IPS-15b (cell line): ENCODE data around the gene CHRM2.

ENCODE experiments used
- H3K27me3 ChIP-seq: one replicate; pipeline ENCODE4 v1.6.1; 2013; ENCODE audit warnings: low read length; ENCODE audit not compliant: control insufficient read depth, insufficient read depth
- H3K36me3 ChIP-seq: one replicate; pipeline ENCODE4 v1.6.1; 2013; ENCODE audit warnings: low read length; ENCODE audit not compliant: control insufficient read depth, insufficient read depth
- H3K4me1 ChIP-seq: one replicate; pipeline ENCODE4 v1.6.1; 2013; ENCODE audit warnings: mild to moderate bottlenecking, low read length; ENCODE audit not compliant: control insufficient read depth, insufficient read depth
- H3K4me3 ChIP-seq: one replicate; pipeline ENCODE4 v1.5.1; 2013; ENCODE audit warnings: low read depth, low read length
- H3K9ac ChIP-seq: one replicate; pipeline ENCODE4 v1.6.1; 2013; ENCODE audit warnings: low read depth, mild to moderate bottlenecking, low read length
- H3K9me3 ChIP-seq: one replicate; pipeline ENCODE4 v1.6.1; 2013; ENCODE audit warnings: mild to moderate bottlenecking, low read length; ENCODE audit not compliant: control insufficient read depth, insufficient read depth

The CHRM2 gene

GRCh38 chr7:136900005-136900404 is 31.6 kb downstream of the CHRM2 start:
- Histone ChIP-seq H3K36me3 (no peaks in the 10 kb centered on the region), H3K27me3 (no peaks in the 10 kb centered on the region), H3K9ac (no peak overlapping the region)

DNA sequence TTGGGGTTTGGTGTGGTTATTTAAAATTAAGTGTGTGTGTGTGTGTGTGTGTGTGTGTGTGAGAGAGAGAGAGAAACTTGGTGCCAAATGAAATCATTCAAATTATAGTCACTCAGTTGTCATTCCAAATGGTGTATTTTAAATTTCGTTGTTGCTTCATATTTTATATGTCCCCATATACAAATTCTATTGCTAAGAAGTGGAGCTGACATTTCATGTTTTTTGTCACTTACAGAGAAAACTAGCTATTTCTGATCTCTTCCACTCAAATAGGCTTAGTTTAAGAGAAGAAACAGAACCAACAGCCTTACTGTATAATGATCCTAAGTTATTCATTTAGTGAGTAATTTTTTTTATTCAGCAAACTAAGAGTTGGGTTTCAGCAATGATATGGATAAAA is 42.3 kb downstream of the CHRM2 start:
- no peaks in the 10 kb centered on the region for H3K27me3 ChIP-seq
- H3K36me3 ChIP-seq = no peaks in the 10 kb centered on the region
- H3K9ac ChIP-seq = no peak overlapping the region
- H3K4me1 ChIP-seq = no peaks in the 10 kb centered on the region
- H3K4me3 ChIP-seq = no peak overlapping the region
- H3K9me3 ChIP-seq = no peaks in the 10 kb centered on the region

More at GRCh38 chr7:136900005-136900404, 31.6 kb downstream of the CHRM2 start:
- no peaks in the 10 kb centered on the region for H3K9me3 ChIP-seq
- no peaks in the 10 kb centered on the region for H3K4me1 ChIP-seq
- H3K4me3 ChIP-seq = no peak overlapping the region

DNA sequence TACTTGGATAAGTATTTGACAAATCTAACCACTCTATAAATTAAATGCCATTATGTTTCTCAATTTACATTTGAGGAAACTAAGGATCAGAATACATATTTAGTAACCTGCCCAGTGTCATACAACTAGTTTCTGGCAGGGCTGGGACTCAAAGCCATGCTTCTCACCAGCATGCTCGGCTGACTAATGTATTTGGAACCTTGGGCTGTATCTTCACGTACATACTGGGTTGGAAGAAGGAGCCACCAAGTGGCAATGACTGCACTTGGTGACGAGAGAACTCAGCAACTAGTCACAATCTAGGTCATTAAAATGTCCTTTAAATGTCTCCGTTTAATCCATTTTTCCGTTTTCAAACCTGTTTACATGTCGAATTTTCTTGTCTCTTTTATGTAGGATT is 42.9 kb downstream of the CHRM2 start:
- H3K9me3 ChIP-seq = no peaks in the 10 kb centered on the region
- no peaks in the 10 kb centered on the region for H3K36me3 ChIP-seq
- no peak overlapping the region for H3K4me3 ChIP-seq
- no peak overlapping the region for H3K9ac ChIP-seq
- no peaks in the 10 kb centered on the region for H3K4me1 ChIP-seq
- H3K27me3 ChIP-seq = no peaks in the 10 kb centered on the region

GRCh38 chr7:136912339-136912738 is 43.9 kb downstream of the CHRM2 start:
- H3K4me3 ChIP-seq = no peak overlapping the region
- H3K4me1 ChIP-seq = no peaks in the 10 kb centered on the region
- H3K36me3 ChIP-seq = no peaks in the 10 kb centered on the region
- H3K9ac ChIP-seq = no peak overlapping the region
- H3K9me3 ChIP-seq = no peaks in the 10 kb centered on the region
- H3K27me3 ChIP-seq = no peaks in the 10 kb centered on the region

DNA sequence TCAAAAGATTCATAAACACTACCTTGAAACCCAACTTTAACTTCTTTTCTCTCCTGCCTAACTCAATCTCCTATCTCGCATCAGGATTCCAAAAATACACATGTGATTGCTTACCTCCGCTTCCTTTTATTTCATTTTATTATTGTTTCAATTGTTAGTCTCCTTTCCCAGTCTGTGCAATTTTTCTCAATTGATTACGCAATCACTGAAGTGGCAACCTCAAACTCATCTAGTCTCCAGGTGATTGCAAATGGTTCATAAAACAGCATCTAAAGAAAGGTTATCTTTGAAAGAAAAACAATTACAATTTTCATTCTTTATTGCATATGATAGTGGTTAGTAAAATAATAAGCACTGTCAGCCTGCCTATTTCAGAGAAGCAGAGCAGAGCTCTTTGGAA is 45.6 kb downstream of the CHRM2 start:
- no peaks in the 10 kb centered on the region for H3K4me1 ChIP-seq
- H3K9me3 ChIP-seq = no peaks in the 10 kb centered on the region
- H3K4me3 ChIP-seq = no peak overlapping the region
- H3K36me3 ChIP-seq = no peaks in the 10 kb centered on the region
- no peaks in the 10 kb centered on the region for H3K27me3 ChIP-seq
- no peak overlapping the region for H3K9ac ChIP-seq

- H3K9me3 ChIP-seq = no peaks in the 10 kb centered on the region
- H3K36me3 ChIP-seq = no peaks in the 10 kb centered on the region
- no peaks in the 10 kb centered on the region for H3K27me3 ChIP-seq
- no peak overlapping the region for H3K4me3 ChIP-seq
- no peak overlapping the region for H3K9ac ChIP-seq
- H3K4me1 ChIP-seq = no peaks in the 10 kb centered on the region
These were observed 51.4 kb downstream of the CHRM2 start for GRCh38 chr7:136919820-136920219.

DNA sequence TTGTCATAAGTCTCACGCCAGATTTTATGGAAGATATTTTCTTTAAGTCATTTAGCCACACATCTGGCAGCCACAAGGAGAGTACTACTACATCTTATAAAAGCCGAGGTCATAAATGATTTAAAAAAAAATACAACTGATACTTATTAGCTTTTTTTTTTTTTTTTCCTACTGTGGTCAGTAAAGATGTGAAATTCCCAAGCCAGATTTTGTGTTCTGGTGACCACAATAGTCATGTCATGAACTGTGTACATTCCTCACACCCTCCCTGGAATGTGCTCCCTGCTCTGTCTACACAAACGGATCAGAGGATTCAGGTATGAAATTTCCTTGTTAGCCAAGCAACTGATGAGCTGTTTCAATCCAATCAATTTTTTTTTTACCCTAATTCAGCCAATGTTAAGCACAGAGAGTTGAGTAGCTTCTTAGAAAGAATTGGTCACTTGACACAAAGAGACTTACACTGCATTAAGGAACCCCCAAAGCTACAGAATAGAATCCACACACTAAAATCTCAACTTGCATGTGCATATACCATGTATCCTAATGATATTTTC is 54.7 kb downstream of the CHRM2 start:
- no peaks in the 10 kb centered on the region for H3K4me1 ChIP-seq
- no peaks in the 10 kb centered on the region for H3K36me3 ChIP-seq
- no peak overlapping the region for H3K4me3 ChIP-seq
- H3K27me3 ChIP-seq = no peaks in the 10 kb centered on the region
- no peak overlapping the region for H3K9ac ChIP-seq
- no peaks in the 10 kb centered on the region for H3K9me3 ChIP-seq

DNA sequence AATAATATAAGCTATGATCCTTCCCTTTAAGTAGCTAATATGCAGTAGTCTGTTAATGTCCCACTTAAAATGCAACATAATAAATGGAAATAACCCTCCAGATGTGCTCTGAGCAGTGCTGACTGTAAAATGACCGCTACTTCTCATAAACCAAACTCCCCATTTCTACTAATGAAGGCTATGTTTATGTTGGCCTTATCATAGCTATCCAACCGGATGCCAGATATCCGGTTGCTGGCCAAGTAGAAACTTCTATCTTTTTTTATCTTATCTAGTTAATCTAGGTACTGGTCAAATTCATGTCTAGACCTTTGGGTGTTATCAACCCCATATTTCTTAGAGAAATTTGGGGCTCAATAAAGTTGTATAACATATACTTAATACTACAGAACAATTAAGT is 56.6 kb downstream of the CHRM2 start:
- Histone ChIP-seq H3K27me3 (no peaks in the 10 kb centered on the region), H3K4me3 (no peak overlapping the region), H3K36me3 (no peaks in the 10 kb centered on the region), H3K9me3 (no peaks in the 10 kb centered on the region), H3K9ac (no peak overlapping the region), H3K4me1 (peaks cover 3% of the 10 kb centered on the region)

DNA sequence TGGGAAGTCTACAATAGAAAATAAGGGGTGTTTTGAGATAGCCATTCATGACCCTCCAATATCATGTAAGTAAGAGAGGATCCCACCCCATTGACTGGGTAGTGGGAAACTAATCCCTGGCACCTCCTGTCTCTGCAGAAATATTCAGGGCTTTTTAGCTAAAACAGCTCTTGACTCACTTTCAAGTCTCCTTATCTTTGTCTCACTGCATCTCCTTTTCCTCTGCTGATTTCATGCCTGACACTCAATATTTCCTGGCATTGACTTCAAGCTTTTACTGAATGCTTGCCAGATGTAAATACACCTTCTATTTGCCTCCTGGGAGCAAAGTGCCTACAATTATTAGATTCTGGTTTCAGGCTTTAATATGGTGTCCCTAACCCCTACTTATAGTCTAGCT is 57.1 kb downstream of the CHRM2 start:
- H3K4me3 ChIP-seq = no peak overlapping the region
- no peak overlapping the region for H3K9ac ChIP-seq
- no peaks in the 10 kb centered on the region for H3K36me3 ChIP-seq
- H3K4me1 ChIP-seq = peaks cover 3% of the 10 kb centered on the region
- no peaks in the 10 kb centered on the region for H3K9me3 ChIP-seq
- H3K27me3 ChIP-seq = no peaks in the 10 kb centered on the region

DNA sequence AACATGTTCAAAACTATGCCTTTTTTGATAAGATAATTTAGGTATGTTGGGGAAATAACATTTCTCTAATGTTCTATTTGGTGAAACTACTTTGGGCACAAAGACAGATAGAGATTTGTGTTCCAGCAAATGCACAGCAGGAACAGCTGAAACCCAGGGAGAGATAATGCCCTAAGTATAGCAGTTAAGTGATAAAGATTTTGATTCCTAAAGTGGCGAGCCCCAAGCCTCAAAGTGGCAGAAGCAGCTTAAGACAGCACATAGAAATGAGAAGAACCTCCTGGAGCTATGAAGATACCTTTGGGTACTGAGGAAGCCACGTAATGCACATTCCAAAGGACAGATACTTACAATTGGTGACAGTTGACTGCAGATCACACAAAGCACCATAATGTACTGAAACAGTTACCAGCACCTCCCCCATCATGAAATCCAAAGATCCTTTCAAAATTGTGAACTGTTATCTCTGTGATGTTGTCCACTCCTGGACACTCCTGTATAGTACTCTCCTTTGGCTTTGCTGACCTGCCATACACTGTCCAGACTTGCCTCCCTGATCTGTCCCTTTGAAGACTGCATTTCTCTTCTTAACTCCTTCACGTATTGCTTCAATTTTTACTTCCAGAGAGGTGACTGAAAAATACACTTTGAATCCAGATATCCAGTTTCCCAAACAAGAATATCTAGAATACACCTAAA is 62.9 kb downstream of the CHRM2 start:
- no peaks in the 10 kb centered on the region for H3K9me3 ChIP-seq
- H3K27me3 ChIP-seq = no peaks in the 10 kb centered on the region
- peaks cover 3% of the 10 kb centered on the region for H3K4me1 ChIP-seq
- H3K4me3 ChIP-seq = no peak overlapping the region
- no peaks in the 10 kb centered on the region for H3K36me3 ChIP-seq
- no peak overlapping the region for H3K9ac ChIP-seq

GRCh38 chr7:136937436-136937835 is 69.0 kb downstream of the CHRM2 start:
- Histone ChIP-seq H3K9me3 (no peaks in the 10 kb centered on the region), H3K27me3 (no peaks in the 10 kb centered on the region), H3K4me1 (no peaks in the 10 kb centered on the region), H3K9ac (no peak overlapping the region), H3K4me3 (no peak overlapping the region), H3K36me3 (no peaks in the 10 kb centered on the region)

DNA sequence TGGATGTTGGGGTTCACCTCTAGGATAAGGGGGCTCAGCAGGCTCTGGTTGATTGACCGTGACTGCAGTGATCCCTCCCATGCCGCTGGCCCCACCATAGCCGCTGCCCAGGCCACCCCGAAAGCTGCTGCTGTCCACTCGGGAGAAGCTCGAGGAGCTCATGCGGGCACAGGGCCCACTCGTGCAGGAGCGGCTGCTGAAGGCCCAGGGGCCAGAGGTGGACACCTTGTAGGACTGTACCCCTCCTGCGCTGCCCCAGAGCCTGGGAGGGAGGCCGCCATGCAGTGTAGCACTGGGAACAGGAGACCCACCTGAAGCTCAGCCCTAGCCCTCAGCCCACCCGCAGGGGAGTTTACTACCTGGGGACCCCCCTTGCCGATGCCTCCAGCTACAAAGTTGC is 70.0 kb downstream of the CHRM2 start:
- Histone ChIP-seq H3K4me1 (no peaks in the 10 kb centered on the region), H3K9me3 (no peaks in the 10 kb centered on the region), H3K9ac (no peak overlapping the region), H3K27me3 (no peaks in the 10 kb centered on the region), H3K4me3 (no peak overlapping the region), H3K36me3 (no peaks in the 10 kb centered on the region)
